OCI-LY7 (cell line): ENCODE data around the gene KLHL20. TPM values are rescaled to one million over a fixed set of nuclear protein-coding genes. Genes with fewer than 3 reads are reported as not detected.

Experiments
- BruUV-seq: library from RNA; stranded (reverse); fragments of 400-500 nt; replicated peaks from 2 replicates; lab custom pipeline; 2021; lab: Mats Ljungman, UMichigan
- CTCF ChIA-PET: fragments of 300-600 bp; sonication (Branson Sonifier 250); formaldehyde crosslinking; loops from one replicate; lab custom pipeline; 2022; ENCODE audit warnings: antibody characterized with exemption; ENCODE audit not compliant: unreplicated experiment; lab: Charles Lee
- POLR2A ChIA-PET: fragments of 300-600 bp; sonication (Branson Sonifier 250); formaldehyde crosslinking; loops from one replicate; lab custom pipeline; 2022; ENCODE audit warnings: antibody characterized with exemption; lab: Charles Lee
- DNase-seq: peaks from one replicate; pipeline ENCODE4 v3.0.0-alpha.2; 2015; ENCODE audit warnings: low spot score
- H2AFZ ChIP-seq: fragments of 200-600 bp; sonication (generic), shearing (Covaris generic); 2 replicates; pipeline ENCODE4 v1.6.1; 2014; ENCODE audit warnings: mild to moderate bottlenecking, antibody characterized with exemption, low read length, moderate library complexity
- H3K27ac ChIP-seq: fragments of 200-600 bp; sonication (generic); 2 replicates; pipeline ENCODE4 v1.5.1; 2014; ENCODE audit warnings: mixed run types, low read depth, mild to moderate bottlenecking, moderate library complexity, low read length, inconsistent platforms; ENCODE audit not compliant: poor library complexity, severe bottlenecking
- H3K36me3 ChIP-seq: fragments of 200-600 bp; sonication (generic); 2 replicates; pipeline ENCODE4 v1.6.1; 2014; ENCODE audit warnings: mild to moderate bottlenecking, antibody characterized with exemption, low read length, moderate library complexity, mixed read lengths; ENCODE audit not compliant: insufficient read depth
- H3K4me1 ChIP-seq: fragments of 200-600 bp; sonication (generic); 2 replicates; pipeline ENCODE4 v1.5.1; 2014; ENCODE audit warnings: mild to moderate bottlenecking, low read length; ENCODE audit not compliant: insufficient read depth, poor library complexity, severe bottlenecking
- H3K4me2 ChIP-seq: fragments of 200-600 bp; sonication (generic); 2 replicates; pipeline ENCODE4 v1.6.1; 2014; ENCODE audit warnings: mild to moderate bottlenecking, low read length
- H3K4me3 ChIP-seq: fragments of 200-600 bp; sonication (generic); 2 replicates; pipeline ENCODE4 v1.5.1; 2014; ENCODE audit warnings: mild to moderate bottlenecking, low read depth, low read length; ENCODE audit not compliant: poor library complexity, severe bottlenecking
- H3K79me2 ChIP-seq: fragments of 200-600 bp; sonication (generic); 2 replicates; pipeline ENCODE4 v1.6.1; 2016; ENCODE audit warnings: low read depth, mild to moderate bottlenecking, low read length, moderate library complexity, mixed read lengths; ENCODE audit not compliant: insufficient read depth
- H3K9me2 ChIP-seq: fragments of 200-600 bp; sonication (generic); 2 replicates; pipeline ENCODE4 v1.6.1; 2016; ENCODE audit warnings: mild to moderate bottlenecking, low read length, mixed read lengths; ENCODE audit not compliant: insufficient read depth
- H3K9me3 ChIP-seq: fragments of 200-600 bp; sonication (generic); 2 replicates; pipeline ENCODE4 v1.6.1; 2014; ENCODE audit warnings: mild to moderate bottlenecking, mixed run types, low read length, mixed read lengths
- H4K20me1 ChIP-seq: fragments of 200-600 bp; sonication (generic); 2 replicates; pipeline ENCODE4 v1.6.1; 2014; ENCODE audit warnings: mild to moderate bottlenecking, antibody characterized with exemption, low read length, moderate library complexity, mixed read lengths; ENCODE audit not compliant: insufficient read depth
- EZH2phosphoT487 ChIP-seq: fragments of 200-600 bp; sonication (generic); IDR thresholded peaks from 2 replicates; pipeline ENCODE4 v1.6.1; 2018; ENCODE audit warnings: low read depth, borderline replicate concordance, mild to moderate bottlenecking, mixed run types, antibody characterized with exemption, low read length, moderate library complexity, mixed read lengths
- intact Hi-C: fragments of 100-400 bp; cut with micrococcal nuclease; formaldehyde crosslinking; loops from one replicate; pipeline ENCODE4 v1.10.0; 2022; ENCODE audit not compliant: unreplicated experiment
- total RNA-seq, 2 experiments: library from RNA; depleted of rRNA in 1 of 2; stranded (reverse); fragments of >200 nt in 1 of 2; shearing (Covaris generic) in 1 of 2; gene quantifications; 2 replicates each; pipeline ENCODE4 v1.2.3, GENCODE V29; 2014 to 2022
- TF ChIP-seq, protein P1 (sequence below): fragments of 200-600 bp; sonication (generic); conservative IDR thresholded peaks from 2 replicates; pipeline ENCODE4 v1.5.1; 2014; ENCODE audit warnings: mild to moderate bottlenecking, antibody characterized with exemption, low read length, moderate library complexity, mixed read lengths

KLHL20 gene
- total RNA-seq, 2 experiments from 2014 or later, result 17.5 to 22.6 TPM

DNA sequence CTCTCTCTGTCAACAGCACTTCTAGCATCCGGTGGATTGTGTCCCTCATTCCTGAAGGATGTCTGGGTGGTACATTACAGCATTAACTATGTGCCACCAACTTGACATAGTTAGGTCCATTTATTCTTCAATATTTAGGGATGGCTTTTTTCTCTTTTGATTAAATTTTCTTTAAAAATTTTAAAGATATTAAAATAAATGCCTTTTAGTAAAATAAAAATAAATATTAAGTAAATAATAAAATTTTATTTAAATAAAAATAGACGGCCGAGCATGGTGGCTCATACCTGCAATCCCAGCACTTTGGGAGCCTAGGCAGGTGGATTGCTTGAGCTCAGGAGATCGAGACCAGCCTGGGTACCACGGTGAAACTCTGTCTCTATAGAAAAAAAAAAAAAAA lies 9.7 kb upstream of the KLHL20 start:
- POLR2A ChIA-PET, result no interaction called here
- H3K9me2 ChIP-seq, result no peaks in the 10 kb centered on the region
- no peak overlapping the region for H3K4me3 ChIP-seq
- TF ChIP-seq EZH2phosphoT487, result no peak
- TF ChIP-seq, protein P1, sequence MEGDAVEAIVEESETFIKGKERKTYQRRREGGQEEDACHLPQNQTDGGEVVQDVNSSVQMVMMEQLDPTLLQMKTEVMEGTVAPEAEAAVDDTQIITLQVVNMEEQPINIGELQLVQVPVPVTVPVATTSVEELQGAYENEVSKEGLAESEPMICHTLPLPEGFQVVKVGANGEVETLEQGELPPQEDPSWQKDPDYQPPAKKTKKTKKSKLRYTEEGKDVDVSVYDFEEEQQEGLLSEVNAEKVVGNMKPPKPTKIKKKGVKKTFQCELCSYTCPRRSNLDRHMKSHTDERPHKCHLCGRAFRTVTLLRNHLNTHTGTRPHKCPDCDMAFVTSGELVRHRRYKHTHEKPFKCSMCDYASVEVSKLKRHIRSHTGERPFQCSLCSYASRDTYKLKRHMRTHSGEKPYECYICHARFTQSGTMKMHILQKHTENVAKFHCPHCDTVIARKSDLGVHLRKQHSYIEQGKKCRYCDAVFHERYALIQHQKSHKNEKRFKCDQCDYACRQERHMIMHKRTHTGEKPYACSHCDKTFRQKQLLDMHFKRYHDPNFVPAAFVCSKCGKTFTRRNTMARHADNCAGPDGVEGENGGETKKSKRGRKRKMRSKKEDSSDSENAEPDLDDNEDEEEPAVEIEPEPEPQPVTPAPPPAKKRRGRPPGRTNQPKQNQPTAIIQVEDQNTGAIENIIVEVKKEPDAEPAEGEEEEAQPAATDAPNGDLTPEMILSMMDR, result no peak
- CTCF ChIA-PET, result no interaction called here
- no peak overlapping the region for H3K4me2 ChIP-seq
- H2AFZ ChIP-seq, result no peak overlapping the region
- H4K20me1 ChIP-seq, result no peaks in the 10 kb centered on the region
- no peaks in the 10 kb centered on the region for H3K4me1 ChIP-seq
- no peaks in the 10 kb centered on the region for H3K36me3 ChIP-seq
- H3K79me2 ChIP-seq, result no peaks in the 10 kb centered on the region
- intact Hi-C loops, result no loop called here
- no peaks in the 10 kb centered on the region for H3K9me3 ChIP-seq
- no TSS peak for BruUV-seq
- no peak for DNase-seq
- no peak overlapping the region for H3K27ac ChIP-seq

DNA sequence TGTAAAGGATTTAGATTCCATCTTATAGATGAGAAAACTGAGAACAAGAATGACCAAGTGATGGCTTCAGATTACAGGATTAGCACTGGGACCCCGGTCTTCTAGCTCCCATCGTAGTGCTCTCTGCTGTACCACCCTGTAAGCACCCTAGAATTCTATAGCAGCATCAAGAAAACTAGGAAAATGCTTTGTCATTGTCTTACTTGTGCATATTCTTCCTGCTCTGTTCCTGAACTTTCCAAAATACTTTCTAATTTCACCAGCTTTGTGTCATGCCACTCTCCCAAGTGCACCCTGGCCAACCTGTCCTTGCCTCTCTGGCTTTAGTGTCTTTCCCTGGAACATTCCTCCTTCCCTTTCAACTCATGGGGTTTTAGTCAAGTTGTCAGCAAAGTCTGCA lies 6.0 kb upstream of the KLHL20 start:
- Histone ChIP-seq H3K9me2 (no peaks in the 10 kb centered on the region), H3K4me3 (no peak overlapping the region), H3K27ac (no peak overlapping the region), H3K79me2 (no peaks in the 10 kb centered on the region), H3K4me2 (no peak overlapping the region), H3K9me3 (no peaks in the 10 kb centered on the region), H3K36me3 (no peaks in the 10 kb centered on the region), H3K4me1 (no peaks in the 10 kb centered on the region), H2AFZ (no peak overlapping the region), H4K20me1 (no peaks in the 10 kb centered on the region)
- DNase-seq, result no peak
- BruUV-seq, result no TSS peak
- intact Hi-C loops, result no loop called here
- POLR2A ChIA-PET, result no interaction called here
- no peak for TF ChIP-seq EZH2phosphoT487
- TF ChIP-seq, protein P1, result no peak
- CTCF ChIA-PET, result no interaction called here

DNA sequence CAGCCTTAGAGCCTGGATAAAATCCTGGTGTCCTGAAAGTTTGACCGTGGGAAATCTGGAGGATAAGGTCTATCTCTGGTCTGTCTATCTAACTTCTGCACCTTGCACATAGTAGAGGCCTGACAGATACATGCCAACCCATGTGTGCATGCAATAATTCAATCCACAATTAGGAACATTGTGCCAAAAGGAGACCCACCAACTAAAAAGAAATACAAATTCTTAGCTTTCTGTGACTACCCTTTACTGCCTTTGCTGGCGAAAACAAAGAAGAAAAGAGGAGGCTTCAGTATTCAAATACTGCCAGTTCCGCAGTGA lies 381 bp upstream of the KLHL20 start:
- POLR2A ChIA-PET, result interaction anchor here (1.0 to 2.1 kb wide), 5 partner anchors 9 to 238 kb away, joined by 3 to 7 read pairs (median 4); no protein-coding TSS in a partner anchor

More for the DNA sequence above, 381 bp upstream of the KLHL20 start:
- peaks cover 23% of the 10 kb centered on the region for H3K4me1 ChIP-seq
- peak overlapping the region; percentile 69 for H3K4me2 ChIP-seq
- H3K79me2 ChIP-seq, result peaks cover 33% of the 10 kb centered on the region
- no peaks in the 10 kb centered on the region for H3K9me2 ChIP-seq
- peak overlapping the region; percentile 78 for H3K4me3 ChIP-seq
- intact Hi-C loops, result loop anchor here (2.0 to 10.0 kb wide), 4 partner anchors 110 to 1182 kb away; partner anchors contain the start of genes CENPL, DARS2 and SUCO
- peaks cover 17% of the 10 kb centered on the region for H3K36me3 ChIP-seq
- H4K20me1 ChIP-seq, result no peaks in the 10 kb centered on the region
- H3K27ac ChIP-seq, result peak overlapping the region; percentile 77
- DNase-seq, result no peak
- peak overlapping the region; percentile 99 for H2AFZ ChIP-seq
- CTCF ChIA-PET, result no interaction called here
- no TSS peak for BruUV-seq
- H3K9me3 ChIP-seq, result no peaks in the 10 kb centered on the region
- TF ChIP-seq EZH2phosphoT487, result no peak
- TF ChIP-seq, protein P1, result no peak
